Fibroblast of peridontal ligament (primary cell): Measurements from ENCODE around the gene KDELR1.

ENCODE experiments used
- DNase-seq: peaks from one replicate; pipeline ENCODE4 v3.0.0-alpha.2; 2010; ENCODE audit errors: extremely low read depth

KDELR1 gene

GRCh38 chr19:48342414-48342738, 49.0 kb downstream of the KDELR1 start:
- DNase-seq = no peak

GRCh38 chr19:48341515-48342413, 49.6 kb downstream of the KDELR1 start:
- DNase-seq = no peak

- DNase-seq = no peak
These were observed 50.4 kb downstream of the KDELR1 start for GRCh38 chr19:48340995-48341394.

GRCh38 chr19:48338802-48339503, 52.4 kb downstream of the KDELR1 start:
- DNase-seq = no peak

GRCh38 chr19:48338253-48338755, 53.0 kb downstream of the KDELR1 start:
- DNase-seq = no peak

GRCh38 chr19:48333467-48334384, 57.6 kb downstream of the KDELR1 start:
- DNase-seq = peak; percentile 86

GRCh38 chr19:48332662-48333466, 58.5 kb downstream of the KDELR1 start:
- DNase-seq = peak; percentile 98
